ENCODE data around the gene CPVL.

CPVL gene

DNA sequence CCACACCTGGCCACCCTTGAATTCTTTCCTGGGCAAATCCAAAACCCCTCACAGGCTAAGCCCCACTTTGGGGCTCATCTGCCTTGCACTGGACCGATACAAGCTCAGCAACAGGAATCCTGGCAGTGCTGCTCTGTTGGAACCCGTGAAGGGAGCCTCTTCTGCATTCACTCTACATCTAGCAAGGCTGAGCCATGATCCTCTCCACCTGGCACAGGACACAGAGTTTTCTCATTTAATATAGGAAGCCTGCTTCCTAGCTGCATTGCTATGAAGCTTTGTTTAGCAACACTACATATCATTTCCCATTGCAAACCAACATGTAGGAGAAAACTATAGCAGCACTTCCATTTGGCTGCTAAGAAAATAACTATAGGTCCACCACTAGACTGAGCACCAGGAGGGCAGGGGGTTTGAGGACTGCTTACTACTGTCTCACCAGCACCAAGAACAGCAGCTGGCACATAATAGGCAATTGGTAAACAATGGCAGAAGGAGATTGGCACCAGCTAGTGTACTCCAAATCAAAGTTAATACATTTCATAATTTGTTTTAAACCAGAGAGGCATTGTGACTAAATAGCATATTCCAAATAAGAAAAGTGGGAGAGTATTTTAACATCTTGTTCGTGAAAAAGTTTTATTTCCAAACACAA is 56.1 kb downstream of the CPVL start:
- no peak for DNase-seq

DNA sequence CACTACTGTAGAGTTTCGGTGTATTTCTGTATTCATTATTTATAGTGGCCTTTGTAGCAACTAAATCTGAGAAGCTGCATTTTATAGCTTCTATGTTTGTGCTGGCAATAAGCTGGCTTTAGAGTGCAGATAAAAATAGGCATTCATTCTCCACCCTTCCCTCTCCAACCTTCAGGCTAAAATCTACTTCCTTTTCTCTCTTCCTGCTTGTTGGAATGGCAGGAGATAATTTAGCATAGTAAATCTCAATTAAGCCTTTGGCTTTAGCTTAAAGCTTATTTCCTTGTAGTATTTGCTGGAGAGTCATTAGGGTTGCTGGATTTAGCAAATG is 58.5 kb downstream of the CPVL start:
- DNase-seq, result no peak

DNA sequence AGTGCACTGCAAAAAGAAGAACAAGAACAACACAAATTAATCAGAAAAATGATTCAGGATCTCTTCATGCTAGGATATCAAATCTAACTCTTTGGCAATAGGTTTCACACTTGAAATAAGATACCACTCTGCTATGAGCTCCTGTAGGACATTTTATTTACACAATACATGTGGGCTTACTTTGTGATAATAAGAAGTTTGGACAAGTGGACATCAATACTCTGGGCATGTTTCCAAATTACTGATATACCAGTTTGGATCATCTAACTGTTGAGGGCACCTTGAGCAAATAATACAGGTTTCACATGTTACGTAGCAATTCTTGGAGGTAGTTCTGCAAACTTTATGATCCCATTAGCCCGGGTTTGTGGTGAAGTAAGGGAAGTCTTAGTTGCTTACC is 59.8 kb downstream of the CPVL start:
- DNase-seq, result no peak

DNA sequence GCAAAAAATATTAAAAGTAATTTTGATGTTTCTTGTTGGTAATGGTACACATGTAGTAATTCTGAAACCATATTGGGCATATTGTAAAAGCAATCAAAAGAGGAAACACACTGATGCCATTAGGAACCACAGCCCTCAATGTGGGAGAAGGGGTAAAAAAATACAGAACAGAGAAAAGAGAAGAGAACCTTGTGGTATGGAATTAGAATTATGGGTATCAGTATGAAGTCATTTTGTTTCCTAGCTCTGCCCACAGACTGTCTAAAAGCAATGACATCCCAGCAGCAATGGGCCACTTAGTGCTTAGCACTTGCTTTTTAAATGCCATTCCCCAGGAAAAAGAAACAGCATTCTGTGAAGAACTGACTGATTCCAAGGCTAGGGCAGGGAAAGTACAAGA is 61.5 kb downstream of the CPVL start:
- no peak for DNase-seq

DNA sequence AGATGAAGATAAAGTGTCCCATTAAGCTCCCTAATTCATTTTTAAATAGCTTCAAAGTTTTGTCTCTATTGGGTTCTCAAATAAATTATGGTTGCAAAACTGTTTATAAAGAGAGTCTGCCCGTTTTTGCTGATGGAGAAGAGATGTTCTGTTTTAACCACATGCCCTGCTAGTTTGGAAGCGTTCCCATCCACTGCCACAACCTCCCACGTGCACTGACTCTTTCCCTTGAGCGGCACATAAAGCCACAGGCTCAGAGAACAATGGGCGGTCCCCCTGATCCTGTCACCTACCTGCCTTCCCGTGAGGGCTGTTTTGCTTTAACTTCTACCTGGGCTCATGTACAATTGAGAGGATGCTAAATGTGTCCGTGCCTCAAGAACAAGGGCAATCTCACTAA is 65.5 kb downstream of the CPVL start:
- no peak for DNase-seq

DNA sequence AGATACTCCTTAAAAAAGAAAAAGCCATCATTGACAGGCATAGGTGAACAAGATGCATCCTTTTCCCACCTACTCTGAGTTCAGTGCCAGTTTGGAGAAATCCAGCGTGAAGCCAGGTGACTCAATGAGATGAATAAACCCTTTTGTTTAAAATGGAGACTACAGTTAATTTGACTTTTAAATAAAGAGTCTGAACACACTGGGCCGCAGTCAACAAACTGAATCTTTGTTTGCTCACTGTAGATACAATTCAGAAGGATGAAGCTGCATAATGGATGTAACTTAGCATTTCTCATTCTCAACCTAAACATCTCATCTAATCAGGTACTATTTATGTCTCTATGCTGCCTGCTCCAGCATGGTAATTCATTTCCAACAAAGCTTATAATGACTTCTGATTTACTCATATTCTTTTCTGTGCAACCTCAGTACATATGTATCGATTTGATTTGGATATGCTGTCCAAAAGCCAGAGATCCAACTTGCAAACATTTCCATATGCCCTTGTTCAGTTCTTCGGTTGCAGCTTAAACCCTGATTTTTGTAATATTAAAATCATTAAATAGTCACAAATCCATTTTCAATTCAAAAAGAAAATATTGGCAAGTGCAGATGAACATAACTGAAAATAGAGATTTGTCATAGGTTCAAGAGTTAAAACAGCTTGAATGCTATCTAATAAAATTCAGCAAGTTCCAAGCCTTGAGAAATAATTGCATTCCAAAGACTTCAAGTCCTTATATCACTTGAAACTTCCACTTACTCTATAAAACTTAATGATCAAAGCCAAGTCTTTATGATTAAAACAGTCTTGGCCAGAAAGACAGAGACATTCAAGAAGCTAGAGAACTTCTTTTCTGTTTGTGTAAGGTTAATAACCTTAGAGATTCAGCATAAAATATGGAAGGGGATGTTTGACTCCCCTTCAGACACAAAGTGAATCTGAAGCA is 67.8 kb downstream of the CPVL start:
- DNase-seq, result no peak

DNA sequence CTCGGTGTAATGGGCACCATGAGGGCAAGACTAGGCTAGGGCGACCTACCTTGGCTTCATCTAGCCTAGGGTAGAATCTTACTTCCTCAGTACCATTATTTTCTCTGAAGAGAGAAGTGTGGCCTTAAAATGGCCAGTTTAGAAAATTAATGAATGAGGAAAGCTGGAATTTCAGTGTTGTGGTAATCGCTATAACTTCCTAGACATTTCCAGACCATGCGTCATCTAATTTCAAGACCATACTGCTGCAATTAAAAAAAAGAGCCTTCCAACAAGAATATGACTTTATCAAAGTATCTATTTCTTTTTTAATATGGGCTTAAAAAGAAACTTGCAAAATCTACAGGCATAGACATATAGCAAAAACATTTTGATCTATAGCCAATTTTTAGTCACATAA is 68.5 kb downstream of the CPVL start:
- no peak for DNase-seq

DNA sequence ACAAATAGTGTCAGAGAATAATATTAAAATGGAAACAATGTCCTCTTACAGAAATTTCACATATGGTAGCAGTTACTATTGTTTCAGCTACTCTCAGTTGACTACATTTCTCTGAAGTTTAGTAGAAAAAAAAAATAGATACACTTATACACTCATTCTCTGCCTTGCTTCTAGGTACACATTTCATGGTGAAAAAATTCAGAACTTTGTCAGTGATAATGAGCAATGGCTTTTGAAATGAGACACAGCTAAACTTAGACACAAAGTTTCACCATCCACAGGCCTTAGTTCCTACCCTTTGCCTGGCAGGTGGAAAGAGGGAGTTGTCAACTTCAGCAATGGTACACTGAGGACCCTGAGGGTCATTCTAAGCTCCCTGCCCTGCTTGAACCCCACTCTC is 69.2 kb downstream of the CPVL start:
- no peak for DNase-seq

DNA sequence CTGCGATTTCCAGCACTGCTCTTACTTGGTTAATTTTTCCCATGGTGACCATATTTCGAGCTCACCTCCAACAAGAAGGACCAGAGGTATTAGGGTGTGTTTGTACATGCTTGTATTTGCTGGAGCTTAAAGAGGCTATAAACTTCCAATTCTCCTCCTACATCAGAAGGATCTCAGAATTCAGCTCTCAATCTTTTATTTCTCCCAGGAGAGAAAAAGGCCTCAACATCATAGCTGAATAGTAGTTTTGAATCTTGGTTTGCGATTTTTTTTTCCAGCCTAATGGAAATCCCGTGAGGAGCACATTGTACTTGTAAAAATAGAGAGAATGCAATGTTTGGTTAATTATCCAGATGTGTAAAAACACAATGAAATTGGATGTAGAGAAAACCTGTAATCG is 69.7 kb downstream of the CPVL start:
- no peak for DNase-seq

DNA sequence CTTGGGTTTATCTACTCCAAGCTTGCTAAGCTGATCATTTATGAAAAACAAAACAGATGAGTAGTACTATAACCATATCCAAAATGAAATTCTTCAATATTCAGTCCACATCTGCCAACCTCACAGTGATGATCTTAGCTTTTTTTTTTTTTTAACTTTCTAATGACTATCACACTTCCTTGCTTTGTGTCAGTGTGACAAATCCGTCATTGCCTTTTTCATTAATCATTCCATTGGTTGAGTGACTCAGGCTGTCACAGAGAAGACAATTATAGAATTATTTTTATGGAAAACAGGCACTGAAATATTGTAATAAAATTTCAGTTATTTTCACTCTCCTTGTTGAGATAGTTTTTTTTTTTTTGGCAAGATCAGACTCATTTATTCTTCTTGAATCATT is 70.7 kb downstream of the CPVL start:
- no peak for DNase-seq

DNA sequence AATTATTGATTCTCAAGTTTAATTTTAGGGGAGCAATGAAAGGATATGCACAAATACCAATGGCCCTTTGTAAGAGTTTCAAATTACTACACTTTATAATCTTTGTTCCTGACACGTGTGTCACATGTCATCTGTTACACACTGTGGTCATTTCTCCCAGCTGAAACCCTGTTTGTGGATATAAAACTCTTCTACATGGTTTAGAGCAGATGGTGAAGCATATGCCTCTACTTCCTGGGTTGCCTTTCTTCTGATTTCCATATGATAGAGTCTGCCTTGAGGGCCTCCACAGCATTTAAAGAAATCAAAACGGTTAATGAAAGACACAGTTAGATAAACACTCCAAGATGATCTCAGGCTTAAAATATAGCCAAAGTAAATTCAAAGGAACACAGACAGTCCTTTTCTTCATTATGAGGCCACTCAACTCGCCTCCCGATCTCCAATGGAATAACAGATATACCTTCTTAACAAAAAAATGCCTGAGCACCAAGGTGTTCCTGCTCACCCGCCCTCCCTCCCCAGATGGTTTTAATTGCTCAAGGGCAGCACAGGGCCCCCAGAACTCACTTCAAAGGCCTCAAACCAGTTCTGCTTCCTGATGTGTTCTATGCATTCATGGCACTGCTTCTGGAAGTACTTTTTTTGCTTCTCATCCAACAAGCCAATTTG is 75.0 kb downstream of the CPVL start:
- no peak for DNase-seq

DNA sequence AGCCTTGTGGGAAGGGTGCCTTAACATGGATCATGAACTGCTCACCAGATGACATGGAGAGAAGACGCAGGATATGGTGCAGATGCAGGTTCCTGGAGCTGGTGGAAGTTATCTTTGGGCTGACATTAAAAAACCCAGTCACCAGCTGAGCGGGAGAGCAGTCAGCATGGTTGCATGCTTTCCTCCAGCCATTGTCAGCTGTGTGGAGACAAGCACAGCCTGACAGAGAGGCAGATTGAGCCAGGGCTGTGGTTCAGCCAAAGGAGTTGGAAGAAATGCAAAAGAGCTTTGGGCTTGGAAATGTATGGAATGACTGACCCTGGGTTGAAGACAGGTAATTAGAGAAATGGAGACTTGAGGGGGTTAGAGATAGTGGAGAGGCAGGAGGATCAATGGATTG is 79.7 kb downstream of the CPVL start:
- DNase-seq, result no peak

DNA sequence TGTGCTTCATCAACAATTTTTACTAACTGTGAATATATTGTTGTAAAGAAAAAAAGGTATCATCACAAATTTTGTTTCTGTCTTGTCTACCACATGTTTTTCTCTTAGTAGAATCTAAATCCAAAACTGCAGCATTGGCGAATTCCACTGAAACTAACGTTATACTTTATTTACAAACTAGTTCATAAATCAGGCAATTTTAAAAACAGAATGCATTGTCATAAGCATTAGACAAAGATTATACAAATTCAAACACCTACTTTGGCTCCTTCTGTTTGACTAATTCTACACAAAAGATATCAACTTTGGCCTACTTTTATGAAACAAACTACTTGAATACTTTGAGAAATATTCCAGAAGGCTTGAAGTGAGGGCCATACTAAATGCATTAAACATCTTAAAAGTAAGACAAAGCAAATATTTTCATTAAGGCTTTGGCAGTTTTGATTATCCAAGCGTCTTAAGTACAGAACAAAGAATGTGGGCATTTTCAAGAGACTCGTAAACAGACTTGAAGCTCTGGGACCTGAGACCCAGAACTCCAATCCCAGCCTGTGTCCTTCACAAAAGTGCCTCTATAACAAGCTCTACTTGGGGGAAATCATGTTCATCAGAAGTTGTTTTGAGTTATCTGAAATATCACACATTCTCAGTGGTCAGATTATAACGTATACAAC is 81.0 kb downstream of the CPVL start:
- no peak for DNase-seq

DNA sequence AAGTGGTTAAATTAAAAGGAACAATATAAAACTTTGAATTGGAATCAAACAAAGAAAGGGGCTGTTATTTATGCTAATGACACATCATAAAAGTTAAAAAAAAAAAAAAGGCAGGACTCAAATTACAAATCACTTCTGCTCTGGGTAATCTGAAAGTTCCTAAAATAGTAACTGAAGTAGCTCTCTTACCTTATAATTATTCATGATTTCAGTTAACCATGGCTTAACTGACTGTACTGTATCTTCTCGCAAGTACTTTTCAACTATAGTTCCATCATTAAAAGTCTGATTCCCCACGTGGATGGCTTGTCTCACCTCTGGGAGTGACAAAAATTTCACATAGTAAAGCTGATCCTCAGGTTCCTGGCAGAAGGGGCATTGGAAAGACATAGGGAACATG is 82.5 kb downstream of the CPVL start:
- no peak for DNase-seq

DNA sequence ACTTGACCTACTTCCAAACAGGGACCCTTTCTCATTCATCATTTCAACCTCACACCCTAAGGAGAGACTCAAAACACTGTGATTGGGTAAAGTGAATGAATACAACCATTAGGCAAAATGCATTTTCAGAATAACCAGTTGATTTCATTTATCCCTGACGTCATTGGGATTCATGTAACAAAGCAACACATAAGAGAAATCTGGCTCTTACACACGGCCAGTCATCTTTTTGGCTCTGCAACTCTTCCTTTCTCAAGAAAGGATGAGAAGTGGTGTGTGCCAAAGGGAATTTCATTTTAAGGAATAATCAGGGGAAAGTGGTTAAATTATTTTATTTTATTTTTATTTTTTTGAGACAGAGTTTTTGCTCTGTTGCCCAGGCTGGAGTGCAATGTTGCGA is 83.1 kb downstream of the CPVL start:
- no peak for DNase-seq

DNA sequence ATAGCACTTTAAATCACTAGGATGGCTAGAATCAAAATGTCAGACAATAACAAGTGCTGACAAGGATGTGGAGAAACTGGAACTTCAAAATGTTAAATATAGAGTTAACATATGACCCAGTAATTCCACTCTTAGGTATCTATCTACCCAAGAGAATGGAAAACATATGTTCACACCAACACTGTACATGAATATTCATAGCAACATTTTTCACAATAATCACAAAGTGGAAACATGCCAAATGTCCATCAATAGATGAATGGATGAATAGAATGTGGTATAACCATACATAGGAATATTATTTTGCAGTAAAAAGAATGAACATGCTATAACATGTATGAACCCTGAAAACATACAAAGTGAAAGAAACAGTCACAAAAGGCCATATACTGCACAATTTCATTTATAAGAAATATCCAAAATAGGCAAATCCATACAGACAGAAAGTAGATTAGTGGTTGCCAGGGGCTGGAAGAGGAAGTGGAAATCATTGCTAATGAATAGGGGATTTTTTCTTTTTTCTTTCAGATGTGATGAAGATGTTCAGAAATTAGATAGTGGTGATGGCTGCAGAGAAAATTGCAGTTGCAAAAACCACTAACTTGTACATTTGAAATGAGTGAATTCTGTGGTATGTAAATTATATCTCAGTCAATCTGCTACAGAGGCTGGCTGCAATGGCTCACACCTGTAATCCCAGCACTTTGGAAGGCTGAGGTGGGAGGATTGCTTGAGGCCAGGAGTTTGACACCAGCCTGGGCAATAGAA is 93.0 kb downstream of the CPVL start:
- no peak for DNase-seq

DNA sequence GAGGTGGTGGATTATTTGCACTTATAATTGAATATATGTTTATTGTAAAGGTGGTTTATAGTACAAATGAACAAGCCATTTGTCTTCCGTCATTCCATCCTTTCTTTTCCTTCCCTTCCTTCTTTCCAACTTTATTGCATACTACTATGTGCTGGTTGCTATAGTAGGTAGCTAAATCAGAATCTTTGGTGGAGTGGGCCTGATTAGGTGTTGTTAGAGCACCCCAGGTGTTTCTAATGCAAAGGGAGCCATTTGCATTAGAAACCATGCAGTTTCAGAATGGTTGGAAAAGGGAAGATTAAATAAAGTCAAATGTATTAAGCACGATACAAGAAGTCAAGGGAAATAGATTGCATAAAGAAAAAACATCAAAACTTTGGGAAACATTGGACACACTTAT is 99.4 kb downstream of the CPVL start:
- no peak for DNase-seq

DNA sequence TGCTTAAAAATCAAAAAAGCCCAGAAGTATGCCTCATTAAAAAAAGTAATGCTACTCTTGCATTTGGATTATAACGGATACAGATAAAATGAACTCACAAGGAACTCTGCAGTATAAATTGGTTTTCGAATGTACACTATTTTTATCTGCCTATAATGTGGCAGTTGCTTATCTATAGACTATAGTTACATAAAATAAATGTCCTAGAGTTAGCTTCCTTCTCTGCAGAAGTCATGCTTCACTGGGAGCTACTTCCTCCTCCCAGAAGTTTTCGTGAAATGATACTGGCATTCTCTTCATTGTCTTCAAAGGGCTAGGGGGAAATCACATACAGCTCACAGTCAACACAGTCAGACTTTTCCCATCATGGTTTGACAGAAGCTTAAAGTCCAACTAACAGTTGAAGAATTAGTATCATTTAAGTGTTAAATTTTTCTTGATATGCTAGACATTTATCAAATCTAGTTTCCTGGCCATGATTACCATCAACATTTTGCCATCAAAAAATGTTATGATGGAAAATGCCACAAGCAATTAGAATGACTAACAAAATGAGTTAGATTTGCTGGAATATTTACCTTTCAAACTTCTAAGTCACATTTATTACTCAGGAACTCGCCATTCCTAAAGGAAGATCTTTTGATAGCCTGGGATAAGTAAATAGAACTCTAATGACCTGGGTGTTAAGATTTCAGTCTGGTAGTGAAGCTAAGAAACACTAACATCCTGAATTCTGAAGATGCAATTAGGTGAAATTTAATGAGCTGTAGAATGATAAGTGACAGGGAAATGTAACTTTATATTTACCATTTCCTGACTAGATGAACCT is 100.9 kb downstream of the CPVL start:
- DNase-seq, result no peak

DNA sequence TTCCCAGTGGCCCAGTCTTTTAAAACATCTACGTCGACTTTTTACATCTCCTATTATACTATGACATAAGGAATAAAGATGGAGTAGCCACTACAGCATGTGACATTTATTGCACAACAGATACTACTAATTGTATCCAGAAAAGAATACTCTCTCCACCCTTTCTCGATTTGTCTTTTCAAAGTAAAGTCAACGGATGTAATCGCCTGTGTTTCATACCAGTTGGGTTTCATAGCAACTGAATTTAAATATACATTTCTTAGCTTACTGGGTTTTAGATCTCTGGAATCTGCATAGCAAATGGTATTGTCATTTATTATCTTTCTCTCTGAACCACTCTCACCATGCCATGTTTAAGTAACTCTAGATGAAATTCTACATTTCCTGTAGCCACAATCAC is 101.8 kb downstream of the CPVL start:
- no peak for DNase-seq

DNA sequence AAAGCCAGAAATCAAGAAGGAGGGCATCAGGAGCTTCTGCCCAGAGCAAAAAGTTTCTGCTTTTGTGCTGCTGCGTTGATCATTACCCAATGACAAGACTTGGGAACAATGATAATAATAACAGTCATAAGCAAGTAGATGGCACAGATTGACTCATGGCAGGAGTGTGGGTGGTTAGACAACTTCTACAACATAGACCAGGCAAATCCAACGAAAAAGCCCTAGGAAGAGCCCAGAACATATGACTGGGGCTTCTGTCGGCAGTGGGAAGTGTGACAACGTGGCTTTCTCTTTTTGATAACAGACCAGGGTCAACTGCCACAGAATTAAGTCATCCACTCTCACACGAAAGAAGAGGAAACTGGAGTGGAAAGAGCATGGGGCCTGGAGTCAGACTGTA is 102.8 kb downstream of the CPVL start:
- DNase-seq, result no peak

DNA sequence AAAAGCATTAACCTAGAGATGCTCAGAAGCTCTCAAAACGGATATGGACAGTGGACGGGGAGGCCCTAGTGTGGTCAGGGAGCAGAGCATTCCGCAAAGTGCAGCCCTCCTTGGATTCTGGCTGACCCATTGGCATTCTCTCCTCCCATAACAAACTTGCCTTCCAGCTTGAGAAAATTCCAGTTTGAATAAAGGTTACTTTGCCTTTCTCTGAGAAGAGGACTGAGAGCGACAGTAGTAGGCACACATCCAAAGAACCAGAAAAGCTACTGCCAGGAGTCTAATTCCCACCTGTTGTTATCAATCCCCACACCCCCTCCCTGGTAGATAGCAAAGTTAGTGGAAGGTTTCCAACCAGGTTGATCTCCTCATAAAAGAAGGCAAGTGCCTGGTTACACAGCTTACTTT is 103.5 kb downstream of the CPVL start:
- DNase-seq, result no peak

DNA sequence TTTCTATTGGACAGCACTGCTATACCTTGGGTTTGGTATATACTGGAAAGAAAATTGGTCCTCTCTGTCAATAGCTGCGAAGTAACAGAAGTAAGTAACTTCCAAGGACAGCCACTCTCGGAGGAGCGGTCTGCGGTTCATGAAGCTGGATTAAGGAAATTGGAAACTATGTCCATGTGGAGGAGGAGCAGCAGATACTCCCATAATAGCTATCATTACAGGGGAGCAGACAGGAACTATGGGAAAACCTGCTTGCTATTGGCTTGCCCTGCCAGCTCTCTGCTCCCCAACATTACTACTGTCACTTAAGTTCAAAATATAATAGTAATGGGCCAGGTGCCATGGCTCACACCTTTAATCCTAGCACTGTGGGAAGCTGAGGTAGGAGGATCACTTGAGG is 104.3 kb downstream of the CPVL start:
- DNase-seq, result no peak
